Fibroblast of skin of abdomen (primary cell): ENCODE results near the gene APBA2.

Experiments
- DNase-seq: peaks from one replicate; pipeline ENCODE4 v3.0.0-alpha.2; 2013

Gene APBA2

DNA sequence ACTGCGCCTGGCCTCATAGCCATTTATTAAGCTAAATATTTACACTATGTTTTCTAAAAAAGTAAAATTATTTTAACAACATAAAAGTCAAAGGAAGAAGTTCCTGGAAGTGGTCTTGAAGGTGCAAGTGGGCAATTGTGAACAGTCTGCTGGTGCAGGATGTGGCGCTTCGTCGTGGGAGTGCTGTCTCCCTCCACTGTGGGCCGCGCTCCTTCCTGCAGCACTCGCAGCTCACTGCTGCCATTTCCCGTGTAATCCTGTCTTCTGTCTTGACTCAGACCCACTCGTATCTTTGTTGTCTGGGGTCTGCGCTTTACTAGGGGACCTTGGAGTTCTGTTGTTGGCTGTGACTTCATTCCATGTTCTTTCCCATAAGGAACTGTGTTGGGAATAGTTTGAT, 56.3 kb downstream of the APBA2 start:
- DNase-seq, result no peak

- DNase-seq, result no peak
Observed at GRCh38 chr15:28942571-28942970, 56.8 kb downstream of the APBA2 start.

DNA sequence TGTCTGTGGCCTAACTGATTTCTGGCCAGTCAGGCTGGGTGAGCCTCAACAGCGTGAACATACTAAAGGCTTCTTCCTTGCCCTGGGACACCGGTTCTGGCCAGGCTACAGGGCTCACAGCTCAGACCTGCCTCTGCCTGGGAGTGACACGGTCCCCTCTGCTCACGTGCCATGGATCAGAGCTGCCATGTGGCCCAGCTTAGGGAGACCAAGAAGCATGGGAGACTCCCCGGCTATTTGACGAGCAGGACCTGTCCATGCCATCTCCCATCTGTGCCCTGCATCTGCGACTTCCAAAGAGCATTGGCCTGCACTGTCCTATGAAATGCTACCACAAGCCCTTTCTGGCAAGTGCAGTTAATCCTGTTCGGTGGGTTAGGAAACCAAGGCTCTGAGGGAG, 57.4 kb downstream of the APBA2 start:
- DNase-seq, result no peak

DNA sequence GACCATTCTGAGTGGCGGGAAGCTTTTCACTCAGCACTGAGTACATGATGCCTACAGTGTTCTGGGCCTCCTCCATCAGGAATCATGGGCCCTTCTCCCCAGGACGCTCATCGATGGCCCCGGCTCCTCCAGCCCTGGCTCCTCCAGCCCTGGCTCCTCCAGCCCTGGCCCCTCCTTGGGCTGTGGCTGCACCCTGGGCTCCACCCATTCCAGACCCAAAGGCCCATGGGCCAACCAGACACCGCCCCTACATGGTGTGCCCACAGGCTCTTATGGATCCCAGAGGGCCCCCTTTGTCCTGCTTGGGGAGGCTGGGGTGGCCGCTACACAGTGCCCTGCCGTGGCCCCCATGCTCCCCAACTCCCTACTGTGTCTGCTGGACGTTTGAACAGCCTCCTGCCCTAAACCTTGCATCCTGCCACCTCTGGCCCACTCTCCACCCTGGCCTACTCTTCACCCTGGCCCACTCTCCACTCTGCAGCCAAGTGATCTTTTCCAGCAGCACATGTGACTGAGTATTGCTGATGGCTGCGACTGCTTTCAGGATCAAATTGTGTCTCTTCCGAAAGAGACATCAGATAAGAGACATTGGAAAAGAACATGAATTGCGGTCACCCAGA, 57.9 kb downstream of the APBA2 start:
- DNase-seq, result no peak

- DNase-seq, result no peak
Observed at GRCh38 chr15:28944286-28944685, 58.5 kb downstream of the APBA2 start.

GRCh38 chr15:28944696-28945300, 59.0 kb downstream of the APBA2 start:
- DNase-seq, result no peak

GRCh38 chr15:28945626-28946230, 60.0 kb downstream of the APBA2 start:
- no peak for DNase-seq

DNA sequence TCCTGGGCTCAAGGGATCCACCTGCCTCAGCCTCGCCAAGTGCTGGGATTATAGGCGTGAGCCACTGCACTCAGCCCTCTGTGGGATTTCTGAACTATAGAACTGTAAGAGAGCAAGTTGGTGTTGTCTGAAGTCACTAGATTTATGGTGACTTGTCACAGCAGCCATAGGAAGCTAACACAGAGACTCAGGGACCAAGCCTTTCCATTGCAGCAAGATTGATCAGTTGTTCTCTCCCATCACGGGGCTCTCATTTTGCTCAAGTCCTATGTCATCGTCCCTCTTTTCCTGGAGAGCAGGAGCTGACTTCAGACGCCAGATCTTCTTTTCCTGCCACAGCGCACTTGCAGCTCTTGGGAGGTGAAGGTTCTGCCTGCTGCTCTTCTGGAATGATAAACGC, 61.0 kb downstream of the APBA2 start:
- no peak for DNase-seq

- no peak for DNase-seq
Observed at GRCh38 chr15:28947221-28947674, 61.5 kb downstream of the APBA2 start.

- no peak for DNase-seq
Observed at GRCh38 chr15:28948036-28948435, 62.3 kb downstream of the APBA2 start.

- no peak for DNase-seq
Observed at GRCh38 chr15:28950916-28951315, 65.1 kb downstream of the APBA2 start.

DNA sequence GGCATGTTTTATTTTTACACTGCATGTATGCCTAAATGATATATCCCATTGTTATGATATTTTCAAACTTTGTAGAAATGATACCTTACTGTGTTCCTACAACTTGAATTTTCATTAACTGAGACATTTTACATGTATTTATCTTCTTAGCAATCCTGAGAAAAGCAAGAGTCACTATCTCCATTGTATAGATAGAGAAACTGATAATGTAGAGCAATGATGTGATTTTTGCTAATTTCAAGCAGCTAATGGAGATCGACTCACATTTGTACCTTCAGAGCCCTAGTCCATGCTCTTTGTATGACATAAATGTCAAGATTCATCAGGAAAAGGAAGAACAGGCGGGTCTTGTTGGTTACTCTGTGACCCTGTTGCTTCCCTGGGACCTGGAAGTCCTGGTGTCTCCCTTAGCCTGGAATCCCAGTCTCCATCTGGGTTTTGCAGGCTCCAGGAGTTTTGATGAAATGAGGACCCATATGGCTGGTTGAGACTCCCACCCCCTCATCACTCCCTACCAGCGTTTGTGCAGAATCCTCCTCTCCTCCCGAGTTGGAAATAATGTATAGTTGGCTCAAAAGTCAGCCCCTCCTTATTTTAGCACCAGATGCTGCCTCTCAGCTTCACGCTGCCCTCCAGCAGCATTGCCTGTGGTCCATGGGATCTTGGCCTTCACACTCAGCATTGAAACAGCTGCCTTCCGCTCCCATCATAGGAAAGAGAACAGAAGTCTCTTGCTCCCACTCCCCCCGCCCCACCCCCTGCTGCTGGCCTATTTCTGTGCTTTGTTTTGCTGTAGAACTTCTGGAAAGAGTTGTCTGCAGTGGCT, 67.1 kb downstream of the APBA2 start:
- DNase-seq, result no peak

DNA sequence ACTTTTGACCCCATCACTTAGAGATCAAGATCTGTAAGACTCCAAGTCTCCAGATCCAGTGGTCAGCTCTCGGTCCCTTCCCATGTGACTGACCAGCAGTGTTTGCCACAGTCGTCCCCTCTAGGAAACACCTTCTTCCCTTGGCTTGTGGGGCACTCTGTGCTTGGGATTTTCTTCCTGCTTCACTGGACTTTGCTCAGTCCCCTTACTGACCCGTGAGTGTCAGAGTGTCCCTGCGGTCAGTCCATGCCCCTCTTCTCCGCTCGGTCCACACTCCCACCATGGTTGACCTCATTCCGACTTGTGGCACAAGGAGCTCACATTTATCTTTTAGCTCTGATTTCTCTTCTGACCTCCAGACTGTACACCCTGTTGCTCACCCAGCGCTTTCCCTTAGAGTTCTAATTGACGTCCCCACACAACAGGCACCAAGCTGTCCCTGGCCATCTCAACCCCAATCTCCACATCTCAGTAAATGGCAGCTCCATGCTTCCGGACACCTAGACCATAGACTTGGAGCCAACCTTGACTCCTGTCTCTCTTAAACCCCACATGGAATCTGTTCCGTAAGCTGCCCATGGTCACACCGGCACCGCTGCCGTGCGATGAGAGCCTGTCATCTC, 67.9 kb downstream of the APBA2 start:
- DNase-seq, result no peak

GRCh38 chr15:28954466-28955159, 68.8 kb downstream of the APBA2 start:
- DNase-seq, result no peak

GRCh38 chr15:28955160-28955992, 69.6 kb downstream of the APBA2 start:
- DNase-seq, result peak; percentile 53

DNA sequence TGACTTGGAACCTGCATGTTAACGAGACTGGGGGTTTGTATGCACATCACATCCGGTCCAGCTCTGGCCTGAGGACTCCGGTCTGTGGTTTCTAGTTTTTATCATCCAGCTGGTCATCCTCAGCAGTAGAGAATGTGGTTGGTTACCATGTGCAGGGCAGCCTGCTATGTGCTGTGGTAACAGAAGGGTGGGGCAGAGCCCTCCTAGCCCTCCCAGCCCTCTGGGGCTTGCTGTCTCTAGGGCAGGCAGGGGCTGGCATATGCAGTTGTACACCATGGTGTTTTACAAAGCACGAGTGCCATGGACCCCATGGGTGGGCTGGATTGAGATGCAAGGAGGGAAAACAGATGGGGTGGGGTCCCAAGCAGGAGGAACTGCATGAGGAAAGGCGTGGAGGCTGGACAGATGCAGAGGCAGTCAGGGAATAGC, 70.2 kb downstream of the APBA2 start:
- DNase-seq, result no peak

GRCh38 chr15:28956491-28956890, 70.7 kb downstream of the APBA2 start:
- no peak for DNase-seq

DNA sequence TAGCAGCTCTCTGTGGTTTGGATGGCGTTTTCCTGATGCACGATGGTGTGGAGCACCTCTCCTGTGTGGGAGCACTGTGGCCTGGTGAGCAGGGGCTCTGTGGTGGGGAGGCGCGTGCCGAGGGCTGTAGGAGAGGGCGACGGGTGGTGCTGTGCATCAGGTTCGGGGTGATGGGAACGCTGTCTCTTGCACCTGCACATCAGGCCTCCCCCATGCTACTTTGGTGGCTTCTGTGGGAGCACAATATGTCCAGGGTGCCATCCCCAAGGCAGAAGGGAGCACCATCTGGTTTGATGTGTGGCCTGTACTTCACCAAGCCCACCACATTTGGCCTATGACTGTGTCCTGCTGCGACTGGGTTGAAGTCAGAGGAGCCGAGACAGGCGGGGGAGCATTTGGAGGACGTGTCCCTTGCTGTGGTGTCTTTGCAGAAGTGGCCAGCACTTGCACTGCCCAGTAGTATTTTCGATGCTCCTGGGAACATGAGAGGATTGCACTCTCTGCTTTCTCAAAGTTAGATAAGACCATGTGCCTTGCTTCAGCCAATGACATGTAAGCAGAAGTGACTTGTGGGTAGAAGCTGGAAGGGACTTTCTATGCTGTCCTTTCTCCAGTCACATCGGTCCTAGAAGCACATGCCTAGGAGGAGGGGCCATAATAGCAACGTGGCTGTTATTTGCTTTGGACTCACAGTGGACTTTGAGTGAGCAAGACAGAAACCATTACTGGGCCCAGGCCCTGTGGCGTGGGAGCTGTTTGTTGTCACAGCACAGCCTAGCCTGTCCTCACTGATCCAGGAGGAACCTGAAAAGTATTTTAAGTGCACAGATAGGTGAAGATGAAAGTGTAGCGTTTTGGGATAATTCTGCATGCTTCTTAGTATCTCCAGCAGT, 72.1 kb downstream of the APBA2 start:
- DNase-seq, result no peak

- no peak for DNase-seq
Observed at GRCh38 chr15:28959326-28959725, 73.6 kb downstream of the APBA2 start.

DNA sequence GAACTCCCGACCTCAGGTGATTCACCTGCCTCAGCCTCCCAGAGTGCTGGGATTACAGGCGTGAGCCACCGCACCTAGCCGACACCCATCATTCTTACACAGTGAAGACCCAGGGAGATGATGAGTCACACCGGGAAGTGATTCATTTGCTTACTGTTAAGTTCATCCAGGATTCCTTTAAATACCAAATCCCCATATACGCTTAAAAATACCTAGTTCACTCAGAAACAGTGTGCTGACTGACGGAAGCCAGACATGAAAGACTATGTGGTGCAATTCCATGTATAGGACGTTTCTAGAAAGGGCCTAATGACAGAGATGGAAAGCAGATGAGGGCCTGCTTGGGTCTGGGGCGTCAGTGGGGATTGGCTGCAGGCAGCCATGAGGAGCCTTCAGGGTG, 75.2 kb downstream of the APBA2 start:
- DNase-seq, result peak; percentile 62
